T-helper 2 cell treated with Interferon-gamma antibody and Interleukin-4, amounts not matched to agents 5 μg/mL and 100 μg/mL, for 36 hours (primary cell): ENCODE measurements around the gene NEK8.

Experiments
- DNase-seq: peaks from one replicate; pipeline ENCODE4 v3.0.0; 2021; ENCODE audit warnings: low spot score
- H3K27ac Mint-ChIP-seq: one replicate; pipeline ENCODE4 v1.8.0; 2021; ENCODE audit warnings: mild to moderate bottlenecking, mixed read lengths
- H3K27me3 Mint-ChIP-seq: one replicate; pipeline ENCODE4 v1.8.0; 2021; ENCODE audit warnings: low read depth, mixed read lengths
- H3K36me3 Mint-ChIP-seq: one replicate; pipeline ENCODE4 v1.8.0; 2021; ENCODE audit warnings: low read depth, mixed read lengths
- H3K4me1 Mint-ChIP-seq: one replicate; pipeline ENCODE4 v1.8.0; 2021; ENCODE audit warnings: low read depth, mixed read lengths
- H3K4me3 Mint-ChIP-seq: one replicate; pipeline ENCODE4 v1.8.0; 2022; ENCODE audit warnings: mild to moderate bottlenecking, moderate library complexity, mixed read lengths
- H3K9me3 Mint-ChIP-seq: one replicate; pipeline ENCODE4 v1.8.0; 2021; ENCODE audit warnings: mixed read lengths

Gene NEK8

DNA sequence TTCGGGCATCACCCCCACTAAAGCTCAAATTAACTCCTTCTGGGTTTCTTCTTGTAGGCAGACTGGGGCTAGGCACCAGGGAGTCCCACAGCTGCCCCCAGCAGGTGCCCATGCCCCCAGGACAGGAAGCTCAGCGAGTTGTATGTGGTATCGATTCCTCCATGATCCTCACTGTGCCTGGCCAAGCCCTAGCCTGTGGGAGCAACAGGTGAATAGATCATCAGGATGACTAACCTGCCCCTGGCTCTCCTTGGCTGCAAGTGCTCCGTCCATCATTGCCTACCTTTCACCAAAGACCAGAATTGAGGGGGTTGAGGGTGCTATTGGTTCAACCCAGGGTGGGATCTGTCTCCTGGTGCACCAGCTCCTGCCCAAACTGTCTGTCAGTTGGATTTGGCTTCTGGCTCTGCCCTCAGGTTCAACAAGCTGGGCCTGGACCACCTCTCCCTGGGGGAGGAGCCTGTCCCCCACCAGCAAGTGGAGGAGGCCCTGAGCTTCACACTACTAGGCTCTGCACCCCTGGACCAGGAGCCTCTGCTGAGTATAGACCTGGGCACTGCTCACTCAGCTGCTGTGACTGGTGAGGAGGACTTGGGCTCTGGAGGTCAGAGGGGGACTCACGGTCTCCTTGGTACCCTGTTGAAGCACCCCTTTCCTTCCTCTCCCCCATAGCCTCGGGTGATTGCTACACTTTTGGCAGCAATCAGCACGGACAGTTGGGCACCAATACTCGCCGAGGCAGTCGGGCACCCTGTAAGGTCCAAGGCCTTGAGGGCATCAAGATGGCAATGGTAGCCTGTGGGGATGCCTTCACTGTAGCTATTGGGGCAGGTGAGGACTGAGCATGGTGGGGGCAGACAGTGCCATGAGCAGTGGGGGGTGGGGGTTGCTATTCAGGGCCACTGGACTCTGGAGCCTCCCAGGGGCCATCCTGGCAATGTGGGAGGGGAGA lies 12.1 kb downstream of the NEK8 start:
- peaks cover 22% of the 10 kb centered on the region for H3K4me1 Mint-ChIP-seq

DNA sequence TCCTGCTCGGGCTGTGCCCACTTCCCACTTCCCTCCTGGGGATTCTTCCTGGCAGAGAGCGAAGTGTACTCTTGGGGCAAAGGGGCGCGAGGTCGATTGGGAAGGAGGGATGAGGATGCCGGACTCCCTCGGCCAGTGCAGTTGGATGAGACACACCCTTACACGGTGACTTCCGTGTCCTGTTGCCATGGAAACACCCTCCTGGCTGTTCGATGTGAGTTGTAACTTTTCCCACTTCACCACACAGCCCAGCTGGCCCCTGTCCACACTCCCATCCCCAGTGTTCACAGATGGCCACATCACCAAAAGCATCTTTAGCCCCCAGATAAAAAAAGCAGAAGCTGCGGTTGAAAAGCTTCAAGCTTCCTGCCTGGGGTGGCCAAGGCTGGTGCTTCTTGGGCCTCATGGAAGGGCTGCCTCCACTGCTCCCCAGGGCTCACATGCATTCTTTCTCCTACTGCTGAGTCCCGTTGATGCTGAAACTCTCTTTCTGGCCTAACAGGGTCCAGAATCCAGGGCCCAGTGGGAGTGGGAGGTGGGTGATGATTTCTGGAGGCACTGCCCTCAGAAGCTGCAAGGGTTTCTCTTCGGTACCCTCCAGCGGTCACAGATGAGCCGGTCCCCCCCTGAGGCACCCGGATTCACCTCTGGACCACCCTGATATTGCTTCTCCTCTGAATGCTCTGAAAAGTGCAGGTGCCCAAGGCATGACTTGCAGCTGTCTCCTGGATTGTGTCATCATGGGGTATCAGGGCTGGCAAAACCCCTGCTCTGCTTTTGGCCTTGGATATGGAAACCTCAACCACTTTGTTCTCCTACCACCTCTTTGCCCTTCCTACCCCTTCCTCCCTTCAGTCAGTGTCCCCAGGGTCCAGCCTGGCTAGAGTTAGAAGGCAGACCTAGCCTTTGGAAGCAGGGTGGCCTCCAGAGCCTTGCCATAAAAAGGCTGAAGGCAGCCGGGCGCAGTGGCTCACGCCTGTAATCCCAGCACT lies 13.1 kb downstream of the NEK8 start:
- no peak overlapping the region for H3K4me3 Mint-ChIP-seq

More for the DNA sequence above, 12.1 kb downstream of the NEK8 start:
- DNase-seq: no peak
- Mint-ChIP-seq H3K36me3 (peaks cover 15% of the 10 kb centered on the region), H3K27me3 (no peaks in the 10 kb centered on the region), H3K4me3 (no peak overlapping the region), H3K27ac (no peak overlapping the region), H3K9me3 (peaks cover 3% of the 10 kb centered on the region)

DNA sequence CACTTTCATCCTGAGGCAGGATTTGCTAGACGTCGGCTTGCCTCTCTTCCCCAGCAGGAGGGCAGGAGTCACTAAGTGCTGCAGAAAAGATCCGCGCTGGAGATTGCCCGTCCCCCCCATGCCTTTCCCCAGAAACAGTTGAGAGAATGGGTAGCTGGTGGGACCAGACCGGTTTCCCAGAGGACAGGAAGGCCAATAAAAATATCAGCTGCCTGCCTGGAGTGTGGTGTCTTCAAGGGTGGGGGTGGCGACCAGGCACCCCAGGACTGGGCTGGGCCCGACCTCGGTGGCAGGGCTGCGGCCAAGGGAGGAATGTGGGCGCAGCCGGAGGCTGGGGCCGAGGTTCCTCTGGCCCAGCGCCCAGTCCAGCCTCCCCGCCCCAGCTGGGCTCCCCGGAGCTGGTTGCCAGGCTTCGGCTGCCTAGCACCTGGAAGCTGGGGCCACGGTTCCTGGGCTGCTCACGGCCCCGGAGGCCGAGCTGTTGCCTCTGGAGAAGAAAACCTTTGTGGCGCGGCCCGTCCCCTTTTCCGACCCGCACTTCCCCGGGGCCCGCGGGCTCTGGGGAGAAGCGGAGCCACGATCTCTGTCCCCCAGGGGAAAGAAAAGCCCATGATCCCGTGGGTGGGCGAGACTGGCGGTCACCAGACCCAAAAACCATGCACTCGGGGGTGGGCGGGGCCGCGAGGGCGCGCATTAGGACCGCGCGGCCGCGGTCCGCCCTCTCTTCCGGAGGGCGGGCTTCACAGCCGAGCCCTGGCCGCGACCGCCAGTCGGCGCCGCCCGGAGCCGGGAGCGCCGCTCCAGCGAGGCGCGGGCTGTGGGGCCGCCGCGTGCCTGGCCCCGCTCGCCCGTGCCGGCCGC lies 14.9 kb downstream of the NEK8 start, which contains the start of gene TRAF4:
TRAF4 (plus strand) TSS at position 769 of the 861 bp plus-strand sequence. CDS start 102 bp downstream, outside the sequence.
- H3K27me3 Mint-ChIP-seq: no peaks in the 10 kb centered on the region
- H3K9me3 Mint-ChIP-seq: no peaks in the 10 kb centered on the region
- DNase-seq: peak; percentile 80
- H3K4me1 Mint-ChIP-seq: peaks cover 19% of the 10 kb centered on the region
- peak within 1 kb of the TSS; percentile 89 for H3K4me3 Mint-ChIP-seq
- H3K27ac Mint-ChIP-seq: peak within 1 kb of the TSS; percentile 91
- H3K36me3 Mint-ChIP-seq: peaks cover 15% of the 10 kb centered on the region

More for the DNA sequence above, 13.1 kb downstream of the NEK8 start:
- H3K36me3 Mint-ChIP-seq: peaks cover 12% of the 10 kb centered on the region
- no peaks in the 10 kb centered on the region for H3K9me3 Mint-ChIP-seq
- no peak for DNase-seq
- no peak overlapping the region for H3K27ac Mint-ChIP-seq
- peaks cover 24% of the 10 kb centered on the region for H3K4me1 Mint-ChIP-seq
- no peaks in the 10 kb centered on the region for H3K27me3 Mint-ChIP-seq

DNA sequence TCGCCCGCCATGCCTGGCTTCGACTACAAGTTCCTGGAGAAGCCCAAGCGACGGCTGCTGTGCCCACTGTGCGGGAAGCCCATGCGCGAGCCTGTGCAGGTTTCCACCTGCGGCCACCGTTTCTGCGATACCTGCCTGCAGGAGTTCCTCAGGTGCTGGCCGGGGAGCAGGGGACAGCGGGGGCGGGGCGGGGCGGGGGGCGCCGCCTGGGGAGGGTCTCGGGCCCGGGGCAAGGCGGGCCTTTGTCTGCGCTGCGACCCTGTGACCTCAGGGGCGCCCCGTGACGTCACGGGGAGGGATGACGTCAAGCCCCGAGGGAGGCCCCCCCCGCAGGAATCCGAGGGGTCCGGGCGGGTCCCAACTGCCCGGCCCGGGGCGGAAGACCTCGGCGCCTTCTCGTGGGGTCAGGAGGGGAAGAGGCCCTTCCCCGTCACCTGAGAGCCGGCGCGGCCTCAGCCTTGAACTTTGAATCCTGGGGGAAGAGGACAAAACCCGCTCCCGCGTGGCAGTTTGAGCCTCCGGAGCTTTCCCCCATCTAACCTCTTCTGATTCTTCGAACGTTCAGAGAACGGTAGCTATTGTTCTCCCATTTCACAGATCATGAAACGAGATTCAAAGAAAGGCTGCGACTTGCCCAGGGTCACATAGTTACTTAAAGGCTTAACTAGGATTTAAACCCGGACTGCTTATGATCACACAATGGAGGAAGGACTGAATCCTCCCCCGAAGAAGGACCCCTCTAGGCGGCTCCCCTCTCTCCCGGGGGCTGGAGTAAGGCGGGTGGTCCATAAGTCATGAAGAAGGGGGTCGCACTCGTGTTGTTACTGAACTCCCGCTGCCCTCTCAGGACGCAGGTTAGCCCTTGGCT lies 15.8 kb downstream of the NEK8 start:
- Mint-ChIP-seq H3K4me3 (peak overlapping the region; percentile 89), H3K36me3 (peaks cover 15% of the 10 kb centered on the region), H3K27me3 (no peaks in the 10 kb centered on the region), H3K4me1 (peaks cover 13% of the 10 kb centered on the region), H3K27ac (peak overlapping the region; percentile 91), H3K9me3 (no peaks in the 10 kb centered on the region)
- peak; percentile 44 for DNase-seq

DNA sequence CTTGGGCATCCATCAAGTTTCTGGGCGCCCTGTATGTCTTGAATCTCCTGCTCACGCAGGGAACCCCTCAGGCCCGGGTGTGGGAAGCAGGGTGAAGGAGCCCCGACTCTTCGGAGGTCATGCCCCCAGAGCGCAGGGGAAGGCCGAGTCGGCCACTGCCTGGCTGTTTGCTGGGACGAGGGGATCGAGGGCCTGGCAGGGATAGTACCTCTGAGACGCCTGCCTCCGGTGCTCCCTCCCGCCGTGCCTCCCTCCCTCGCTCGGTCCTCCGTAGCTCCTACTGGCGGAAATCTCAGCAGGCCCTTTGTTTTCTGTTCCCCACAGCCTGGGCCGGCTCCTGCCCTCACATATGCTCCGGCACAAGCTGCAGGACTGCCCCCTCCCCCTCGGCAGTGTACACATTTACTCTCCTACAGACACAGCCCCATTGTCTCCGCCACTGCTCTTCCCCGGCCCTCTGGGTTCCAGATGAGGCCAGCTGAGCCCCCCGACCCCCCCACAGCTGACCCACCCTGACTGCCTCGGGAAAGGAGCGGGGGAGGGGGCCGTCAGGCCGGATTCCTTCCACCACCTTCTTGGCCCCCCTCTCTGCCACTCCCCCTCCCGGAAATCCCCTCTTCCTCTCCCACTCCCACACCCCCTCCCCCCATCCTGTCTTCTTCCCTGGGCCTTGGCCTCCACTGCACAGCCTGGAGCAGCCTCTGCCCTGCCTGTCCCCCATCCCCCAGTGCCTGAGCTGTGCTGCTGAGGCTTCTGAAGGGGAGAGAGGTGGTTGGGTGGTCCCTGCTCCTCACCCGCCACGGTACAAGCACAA lies 16.6 kb downstream of the NEK8 start:
- H3K27ac Mint-ChIP-seq: peak overlapping the region; percentile 91
- H3K36me3 Mint-ChIP-seq: peaks cover 13% of the 10 kb centered on the region
- no peaks in the 10 kb centered on the region for H3K9me3 Mint-ChIP-seq
- H3K4me1 Mint-ChIP-seq: peaks cover 15% of the 10 kb centered on the region
- H3K27me3 Mint-ChIP-seq: no peaks in the 10 kb centered on the region
- H3K4me3 Mint-ChIP-seq: peak overlapping the region; percentile 89
- DNase-seq: no peak

DNA sequence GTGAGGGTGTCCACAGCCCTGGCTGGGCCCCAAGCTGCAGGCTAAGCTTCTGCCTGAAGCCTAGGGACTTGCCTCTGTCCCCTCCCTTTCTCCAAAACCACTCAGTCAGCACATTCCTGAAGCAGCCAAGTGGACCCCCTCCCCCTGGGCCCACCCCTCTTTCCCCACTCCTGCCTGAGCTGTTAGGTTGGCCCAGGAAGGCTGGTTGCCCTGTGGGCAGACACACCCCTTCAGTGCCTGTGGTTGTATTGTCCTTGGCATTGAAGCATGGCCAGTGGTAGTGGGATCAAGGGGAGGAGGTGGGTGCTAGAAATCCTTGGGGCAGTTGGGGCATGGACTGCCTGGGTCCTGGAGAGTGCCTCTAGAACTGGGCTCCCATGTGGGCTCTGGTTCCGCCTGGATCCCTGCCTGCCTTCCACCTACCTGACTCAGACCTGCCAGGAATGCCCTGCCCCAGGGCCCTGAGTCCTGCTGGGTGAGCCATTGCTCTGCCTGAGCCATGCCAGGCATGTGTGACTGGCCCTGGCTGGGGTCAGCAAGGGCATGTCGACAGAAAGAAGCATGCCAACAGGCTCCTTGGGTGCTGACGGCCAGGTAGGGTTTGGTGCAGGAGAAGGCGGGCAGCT lies 17.3 kb downstream of the NEK8 start:
- H3K9me3 Mint-ChIP-seq: no peaks in the 10 kb centered on the region
- H3K4me1 Mint-ChIP-seq: peaks cover 15% of the 10 kb centered on the region
- peak overlapping the region; percentile 91 for H3K27ac Mint-ChIP-seq
- peaks cover 13% of the 10 kb centered on the region for H3K36me3 Mint-ChIP-seq
- peak overlapping the region; percentile 89 for H3K4me3 Mint-ChIP-seq
- DNase-seq: no peak
- no peaks in the 10 kb centered on the region for H3K27me3 Mint-ChIP-seq

DNA sequence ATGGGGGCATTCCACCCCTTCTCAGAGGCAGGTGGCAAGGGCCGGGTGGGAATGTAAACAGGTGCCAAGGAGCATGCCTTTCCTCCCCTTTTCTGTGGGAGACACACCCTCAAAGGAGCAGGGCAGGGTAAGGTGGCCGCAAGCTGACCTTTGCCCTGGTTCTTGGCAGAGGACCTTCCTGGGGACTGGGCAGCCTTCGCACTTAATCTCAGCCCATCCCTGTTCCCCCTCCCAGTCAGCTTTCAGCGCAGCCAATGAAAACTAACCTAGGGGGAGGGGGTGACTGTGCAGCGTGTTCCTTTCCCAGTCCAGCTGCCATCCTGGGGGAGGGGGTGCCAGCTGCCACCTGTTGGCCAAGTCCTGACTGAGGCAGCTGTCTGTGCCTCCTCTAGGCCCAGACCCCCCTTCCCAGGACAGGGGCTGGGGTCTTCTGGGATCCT lies 18.0 kb downstream of the NEK8 start:
- no peaks in the 10 kb centered on the region for H3K9me3 Mint-ChIP-seq
- H3K27ac Mint-ChIP-seq: peak overlapping the region; percentile 15
- peak overlapping the region; percentile 89 for H3K4me3 Mint-ChIP-seq
- H3K36me3 Mint-ChIP-seq: peaks cover 13% of the 10 kb centered on the region
- no peaks in the 10 kb centered on the region for H3K27me3 Mint-ChIP-seq
- H3K4me1 Mint-ChIP-seq: peaks cover 15% of the 10 kb centered on the region
- no peak for DNase-seq

DNA sequence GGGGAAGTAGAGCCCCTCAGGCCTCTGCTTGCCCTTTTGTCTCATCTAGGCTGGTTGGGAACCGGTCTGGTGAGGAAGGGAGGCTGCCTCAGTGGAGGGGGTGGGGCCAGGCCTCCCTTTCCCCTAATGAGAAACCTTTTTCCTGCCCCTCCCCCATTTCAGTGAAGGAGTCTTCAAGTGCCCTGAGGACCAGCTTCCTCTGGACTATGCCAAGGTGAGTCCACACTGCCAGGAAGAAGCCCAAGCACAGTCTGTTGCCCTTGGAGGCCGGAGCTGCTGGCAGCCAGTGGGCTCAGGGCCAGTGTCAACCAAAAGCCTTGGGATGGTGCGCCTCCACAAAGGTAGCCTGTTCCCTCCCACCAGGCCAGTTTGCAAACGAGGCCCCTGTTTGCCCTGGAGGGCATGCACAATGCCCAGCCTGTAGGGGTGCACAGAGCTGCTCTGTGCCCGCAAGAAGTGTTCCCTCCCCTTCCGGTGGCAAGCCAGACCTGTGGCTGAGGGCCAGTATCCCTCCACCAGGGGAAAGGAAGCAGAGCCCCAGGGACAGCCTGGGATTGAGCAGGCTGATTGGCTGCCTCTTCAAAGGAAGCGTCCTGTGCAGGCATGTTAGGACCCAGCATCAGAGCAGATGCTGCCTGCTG lies 18.6 kb downstream of the NEK8 start:
- no peaks in the 10 kb centered on the region for H3K27me3 Mint-ChIP-seq
- no peaks in the 10 kb centered on the region for H3K9me3 Mint-ChIP-seq
- DNase-seq: no peak
- peaks cover 13% of the 10 kb centered on the region for H3K4me1 Mint-ChIP-seq
- no peak overlapping the region for H3K4me3 Mint-ChIP-seq
- H3K27ac Mint-ChIP-seq: no peak overlapping the region
- H3K36me3 Mint-ChIP-seq: peaks cover 13% of the 10 kb centered on the region

DNA sequence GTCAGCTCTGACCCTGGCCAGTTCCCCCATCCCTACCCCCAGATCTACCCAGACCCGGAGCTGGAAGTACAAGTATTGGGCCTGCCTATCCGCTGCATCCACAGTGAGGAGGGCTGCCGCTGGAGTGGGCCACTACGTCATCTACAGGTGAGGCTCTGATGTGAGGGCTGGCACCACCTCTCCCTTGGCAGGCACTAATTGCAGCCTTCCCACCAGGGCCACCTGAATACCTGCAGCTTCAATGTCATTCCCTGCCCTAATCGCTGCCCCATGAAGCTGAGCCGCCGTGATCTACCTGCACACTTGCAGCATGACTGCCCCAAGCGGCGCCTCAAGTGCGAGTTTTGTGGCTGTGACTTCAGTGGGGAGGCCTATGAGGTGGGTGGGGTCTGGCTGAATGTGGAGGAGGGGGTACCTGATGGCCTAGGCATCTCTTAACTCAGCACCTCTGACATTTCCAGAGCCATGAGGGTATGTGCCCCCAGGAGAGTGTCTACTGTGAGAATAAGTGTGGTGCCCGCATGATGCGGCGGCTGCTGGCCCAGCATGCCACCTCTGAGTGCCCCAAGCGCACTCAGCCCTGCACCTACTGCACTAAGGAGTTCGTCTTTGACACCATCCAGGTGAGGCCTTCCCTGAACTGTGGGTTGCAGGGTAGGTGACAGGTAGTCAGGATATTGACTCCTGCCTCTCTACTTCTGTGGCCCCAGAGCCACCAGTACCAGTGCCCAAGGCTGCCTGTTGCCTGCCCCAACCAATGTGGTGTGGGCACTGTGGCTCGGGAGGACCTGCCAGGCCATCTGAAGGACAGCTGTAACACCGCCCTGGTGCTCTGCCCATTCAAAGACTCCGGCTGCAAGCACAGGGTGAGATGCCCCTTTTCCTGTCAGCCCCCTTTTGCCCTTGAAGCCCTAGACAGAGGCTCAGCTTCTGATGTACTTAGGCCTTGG lies 19.5 kb downstream of the NEK8 start:
- H3K27me3 Mint-ChIP-seq: no peaks in the 10 kb centered on the region
- peaks cover 13% of the 10 kb centered on the region for H3K36me3 Mint-ChIP-seq
- no peaks in the 10 kb centered on the region for H3K9me3 Mint-ChIP-seq
- H3K4me3 Mint-ChIP-seq: no peak overlapping the region
- H3K27ac Mint-ChIP-seq: no peak overlapping the region
- H3K4me1 Mint-ChIP-seq: peaks cover 12% of the 10 kb centered on the region
- DNase-seq: no peak

DNA sequence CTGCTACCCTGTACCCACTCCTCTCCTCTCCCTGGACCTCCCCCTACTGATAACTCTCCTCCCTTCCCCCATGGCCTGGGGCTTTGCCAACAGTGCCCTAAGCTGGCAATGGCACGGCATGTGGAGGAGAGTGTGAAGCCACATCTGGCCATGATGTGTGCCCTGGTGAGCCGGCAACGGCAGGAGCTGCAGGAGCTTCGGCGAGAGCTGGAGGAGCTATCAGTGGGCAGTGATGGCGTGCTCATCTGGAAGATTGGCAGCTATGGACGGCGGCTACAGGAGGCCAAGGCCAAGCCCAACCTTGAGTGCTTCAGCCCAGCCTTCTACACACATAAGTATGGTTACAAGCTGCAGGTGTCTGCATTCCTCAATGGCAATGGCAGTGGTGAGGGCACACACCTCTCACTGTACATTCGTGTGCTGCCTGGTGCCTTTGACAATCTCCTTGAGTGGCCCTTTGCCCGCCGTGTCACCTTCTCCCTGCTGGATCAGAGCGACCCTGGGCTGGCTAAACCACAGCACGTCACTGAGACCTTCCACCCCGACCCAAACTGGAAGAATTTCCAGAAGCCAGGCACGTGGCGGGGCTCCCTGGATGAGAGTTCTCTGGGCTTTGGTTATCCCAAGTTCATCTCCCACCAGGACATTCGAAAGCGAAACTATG lies 20.4 kb downstream of the NEK8 start:
- H3K27ac Mint-ChIP-seq: peak overlapping the region; percentile 31
- H3K4me1 Mint-ChIP-seq: peaks cover 10% of the 10 kb centered on the region
- no peaks in the 10 kb centered on the region for H3K27me3 Mint-ChIP-seq
- H3K36me3 Mint-ChIP-seq: peaks cover 13% of the 10 kb centered on the region
- H3K4me3 Mint-ChIP-seq: no peak overlapping the region
- no peak for DNase-seq
- no peaks in the 10 kb centered on the region for H3K9me3 Mint-ChIP-seq
